Panc1 (cell line): Measurements from ENCODE around the gene OR6N1. TPM values are rescaled to one million over a fixed set of nuclear protein-coding genes. Genes with fewer than 3 reads are reported as not detected.

Experiments
- ATAC-seq: fragments of 200-7000 bp; cut with Tn5 transposase; 2 replicates; pipeline ENCODE4 v1.9.1; 2020; ENCODE audit warnings: mild to moderate bottlenecking, moderate library complexity
- BruUV-seq: library from RNA; stranded (reverse); fragments of 400-500 nt; replicated peaks from 2 replicates; lab custom pipeline; 2021; lab: Mats Ljungman, UMichigan
- CTCF ChIA-PET: fragments of 300-600 bp; sonication (Branson Sonifier 250); formaldehyde crosslinking; loops from one replicate; lab custom pipeline; 2022; ENCODE audit warnings: antibody characterized with exemption; lab: Charles Lee
- POLR2A ChIA-PET: fragments of 300-600 bp; sonication (Branson Sonifier 250); formaldehyde crosslinking; loops from one replicate; lab custom pipeline; 2022; ENCODE audit warnings: antibody characterized with exemption; lab: Charles Lee
- DNase-seq: peaks from one replicate; pipeline ENCODE4 v3.0.0-alpha.2; 2010; ENCODE audit warnings: low read depth, low spot score
- H3K27ac ChIP-seq: 2 replicates; pipeline ENCODE4 v1.5.1; 2011; ENCODE audit warnings: mild to moderate bottlenecking, low read length, inconsistent platforms
- H3K27me3 ChIP-seq: fragments of 200-500 bp; sonication (Bioruptor generic); 2 replicates; pipeline ENCODE4 v1.6.0; 2014; ENCODE audit warnings: low read length, inconsistent platforms; ENCODE audit not compliant: control insufficient read depth, insufficient read depth
- H3K36me3 ChIP-seq: fragments of 200-500 bp; sonication (Bioruptor generic); 2 replicates; pipeline ENCODE4 v1.5.1; 2014; ENCODE audit warnings: inconsistent platforms, mild to moderate bottlenecking, low read length, moderate library complexity; ENCODE audit not compliant: control insufficient read depth, insufficient read depth
- H3K4me1 ChIP-seq: 2 replicates; pipeline ENCODE4 v1.5.1; 2011; ENCODE audit warnings: inconsistent platforms, mild to moderate bottlenecking, low read length, moderate library complexity; ENCODE audit not compliant: control insufficient read depth, insufficient read depth
- H3K4me3 ChIP-seq, 2 experiments: 2 replicates each; pipeline ENCODE4 v1.5.1; 2011 to 2012; ENCODE audit warnings: low read depth in 2 of 2, low read length in 2 of 2, mild to moderate bottlenecking in 2 of 2, inconsistent platforms in 1 of 2, moderate library complexity in 1 of 2
- H3K9me3 ChIP-seq: fragments of 200-500 bp; sonication (Bioruptor generic); 2 replicates; pipeline ENCODE4 v1.5.1; 2014; ENCODE audit warnings: low read depth, mild to moderate bottlenecking, inconsistent platforms, low read length, moderate library complexity; ENCODE audit not compliant: control insufficient read depth, insufficient read depth
- POLR2AphosphoS5 ChIP-seq: IDR thresholded peaks from 2 replicates; pipeline ENCODE4 v1.6.1; 2012; ENCODE audit warnings: mild to moderate bottlenecking, low read depth, low read length, moderate library complexity
- REST ChIP-seq, 2 experiments: IDR thresholded peaks; 2 replicates each; pipeline ENCODE4 v1.6.1; 2011 to 2012; ENCODE audit warnings: low read depth in 2 of 2, control low read depth in 1 of 2, low read length in 1 of 2, mild to moderate bottlenecking in 1 of 2, moderate library complexity in 1 of 2; ENCODE audit not compliant: insufficient read depth in 1 of 2
- SIN3A ChIP-seq: IDR thresholded peaks from 2 replicates; pipeline ENCODE4 v1.6.1; 2012; ENCODE audit warnings: low read depth, mild to moderate bottlenecking, low read length, moderate library complexity, borderline replicate concordance; ENCODE audit not compliant: insufficient read depth
- TCF7L2 ChIP-seq: IDR thresholded peaks from 2 replicates; pipeline ENCODE4 v1.6.1; 2011; ENCODE audit warnings: mild to moderate bottlenecking, low read depth, low read length, inconsistent platforms
- in situ Hi-C: cut with HindIII; loops from 2 replicates; pipeline ENCODE4 v1.10.0; 2016; ENCODE audit warnings: low sequenced_read_pairs, low pct_unique_long_range_greater_than_20kb
- intact Hi-C: fragments of 100-400 bp; cut with micrococcal nuclease; formaldehyde crosslinking; loops from one replicate; pipeline ENCODE4 v1.10.0; 2022; ENCODE audit not compliant: unreplicated experiment
- total RNA-seq: library from RNA; stranded (reverse); gene quantifications from one replicate; pipeline ENCODE4 v1.2.1, GENCODE V29; 2021; ENCODE audit not compliant: unreplicated experiment
- TF ChIP-seq, protein P1 (sequence below): fragments of 450-650 bp; IDR thresholded peaks from 2 replicates; pipeline ENCODE4 v1.5.1; 2017; ENCODE audit warnings: mild to moderate bottlenecking

OR6N1 gene
- total RNA-seq, 1 experiment from 2014 or later, result not detected

GRCh38 chr1:158728510-158729225, 43.3 kb downstream of the OR6N1 start:
- Histone ChIP-seq H3K9me3 (no peaks in the 10 kb centered on the region), H3K4me1 (no peaks in the 10 kb centered on the region), H3K27me3 (no peaks in the 10 kb centered on the region), H3K4me3 (no peak overlapping the region), H3K27ac (no peak overlapping the region), H3K36me3 (no peaks in the 10 kb centered on the region)
- DNase-seq, result no peak
- intact Hi-C loops (no loop called here), in situ Hi-C loops (no loop called here)
- CTCF ChIA-PET, result no interaction called here
- no peak for TF ChIP-seq POLR2AphosphoS5
- TF ChIP-seq, protein P1, sequence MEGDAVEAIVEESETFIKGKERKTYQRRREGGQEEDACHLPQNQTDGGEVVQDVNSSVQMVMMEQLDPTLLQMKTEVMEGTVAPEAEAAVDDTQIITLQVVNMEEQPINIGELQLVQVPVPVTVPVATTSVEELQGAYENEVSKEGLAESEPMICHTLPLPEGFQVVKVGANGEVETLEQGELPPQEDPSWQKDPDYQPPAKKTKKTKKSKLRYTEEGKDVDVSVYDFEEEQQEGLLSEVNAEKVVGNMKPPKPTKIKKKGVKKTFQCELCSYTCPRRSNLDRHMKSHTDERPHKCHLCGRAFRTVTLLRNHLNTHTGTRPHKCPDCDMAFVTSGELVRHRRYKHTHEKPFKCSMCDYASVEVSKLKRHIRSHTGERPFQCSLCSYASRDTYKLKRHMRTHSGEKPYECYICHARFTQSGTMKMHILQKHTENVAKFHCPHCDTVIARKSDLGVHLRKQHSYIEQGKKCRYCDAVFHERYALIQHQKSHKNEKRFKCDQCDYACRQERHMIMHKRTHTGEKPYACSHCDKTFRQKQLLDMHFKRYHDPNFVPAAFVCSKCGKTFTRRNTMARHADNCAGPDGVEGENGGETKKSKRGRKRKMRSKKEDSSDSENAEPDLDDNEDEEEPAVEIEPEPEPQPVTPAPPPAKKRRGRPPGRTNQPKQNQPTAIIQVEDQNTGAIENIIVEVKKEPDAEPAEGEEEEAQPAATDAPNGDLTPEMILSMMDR, result no peak
- TF ChIP-seq TCF7L2, result no peak
- no peak for TF ChIP-seq SIN3A
- no peak for TF ChIP-seq REST (IDR thresholded peaks at IDR 0.05; ENCODE audit: insufficient read depth in 1 of 2, low read depth in 2 of 2, low read length in 1 of 2)
- no TSS peak for BruUV-seq
- ATAC-seq, result no peak
- POLR2A ChIA-PET, result no interaction called here

GRCh38 chr1:158724442-158724841, 47.6 kb downstream of the OR6N1 start:
- ATAC-seq (no peak), DNase-seq (no peak)
- H3K4me1 ChIP-seq, result no peaks in the 10 kb centered on the region
- ChIA-PET CTCF (no interaction called here), POLR2A (no interaction called here)
- no peaks in the 10 kb centered on the region for H3K36me3 ChIP-seq
- H3K27ac ChIP-seq, result no peak overlapping the region
- TF ChIP-seq SIN3A (no peak), REST (IDR thresholded peaks at IDR 0.05; ENCODE audit: insufficient read depth in 1 of 2, low read depth in 2 of 2, low read length in 1 of 2) (no peak), TCF7L2 (no peak)
- H3K27me3 ChIP-seq, result no peaks in the 10 kb centered on the region
- BruUV-seq, result no TSS peak
- in situ Hi-C loops (no loop called here), intact Hi-C loops (no loop called here)
- no peaks in the 10 kb centered on the region for H3K9me3 ChIP-seq
- H3K4me3 ChIP-seq, result no peak overlapping the region
